ENCODE results near the gene NRDE2.
"Not testable (repeated sequence)": the region's sequence is repeated elsewhere in the genome, so short reads cannot be mapped to it uniquely, and the experiment has no call there.

GRCh38 chr14:90229942-90230341, 101.8 kb downstream of the NRDE2 start:
- not testable (repeated sequence) for TF ChIP-seq POLR2A (IDR thresholded peaks at IDR 0.05; ENCODE audit: low read length); GATA1 (IDR thresholded peaks at IDR 0.05; ENCODE audit: low read depth, low read length)
